Raji (cell line): ENCODE data around the gene MAP3K6.

Experiments used
- POLR2A ChIP-seq: IDR thresholded peaks from 2 replicates; pipeline ENCODE4 v1.6.1; 2011; ENCODE audit warnings: low read depth, low read length, control low read depth; ENCODE audit not compliant: insufficient read depth

Gene MAP3K6

GRCh38 chr1:27400082-27400962 lies 33.6 kb upstream of the MAP3K6 start:
- TF ChIP-seq POLR2A = no peak

GRCh38 chr1:27399251-27400025 lies 32.7 kb upstream of the MAP3K6 start:
- no peak for TF ChIP-seq POLR2A

DNA sequence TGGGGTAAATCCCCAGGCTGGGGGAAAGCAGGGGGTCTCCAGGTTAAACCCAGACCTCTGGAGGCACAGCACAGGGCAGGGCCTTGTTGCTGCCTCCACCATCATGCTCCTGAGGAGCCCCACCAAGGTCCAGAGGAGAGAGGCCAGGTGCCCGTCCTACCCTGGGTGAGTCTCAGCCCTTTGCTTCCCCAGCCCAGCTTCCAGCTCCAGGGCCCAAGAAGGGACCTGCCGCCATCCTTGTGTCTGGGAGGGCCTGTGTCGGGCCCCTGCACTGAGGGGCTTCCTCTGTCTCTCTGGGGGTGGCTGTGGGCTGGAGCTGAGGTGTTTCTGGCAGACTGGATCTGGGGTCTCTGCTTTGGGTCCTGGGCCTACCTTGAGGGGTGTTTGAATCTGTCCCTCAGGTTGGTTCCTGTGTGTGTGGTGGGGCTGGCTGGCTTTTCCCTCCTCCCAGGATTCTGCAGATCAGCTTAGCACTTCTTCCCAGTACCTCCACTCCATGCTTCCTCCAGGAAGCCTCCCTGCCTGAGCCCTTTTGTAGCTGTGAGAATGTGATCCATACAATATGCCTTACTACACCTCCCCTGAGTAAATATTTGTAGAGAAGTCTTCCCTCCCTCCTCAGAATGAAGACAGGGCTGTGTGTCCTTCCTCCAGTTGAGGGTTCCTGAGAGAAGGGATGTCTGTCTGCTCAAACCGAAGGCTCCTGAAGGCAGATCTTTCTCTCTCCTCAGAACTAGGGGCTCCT lies 31.8 kb upstream of the MAP3K6 start:
- no peak for TF ChIP-seq POLR2A

GRCh38 chr1:27397749-27398148 lies 31.0 kb upstream of the MAP3K6 start:
- no peak for TF ChIP-seq POLR2A

- TF ChIP-seq POLR2A = no peak
Observed at GRCh38 chr1:27397110-27397509, 30.3 kb upstream of the MAP3K6 start.

- TF ChIP-seq POLR2A = no peak
Observed at GRCh38 chr1:27395441-27396195, 28.9 kb upstream of the MAP3K6 start.

GRCh38 chr1:27394925-27395324 lies 28.2 kb upstream of the MAP3K6 start:
- no peak for TF ChIP-seq POLR2A

DNA sequence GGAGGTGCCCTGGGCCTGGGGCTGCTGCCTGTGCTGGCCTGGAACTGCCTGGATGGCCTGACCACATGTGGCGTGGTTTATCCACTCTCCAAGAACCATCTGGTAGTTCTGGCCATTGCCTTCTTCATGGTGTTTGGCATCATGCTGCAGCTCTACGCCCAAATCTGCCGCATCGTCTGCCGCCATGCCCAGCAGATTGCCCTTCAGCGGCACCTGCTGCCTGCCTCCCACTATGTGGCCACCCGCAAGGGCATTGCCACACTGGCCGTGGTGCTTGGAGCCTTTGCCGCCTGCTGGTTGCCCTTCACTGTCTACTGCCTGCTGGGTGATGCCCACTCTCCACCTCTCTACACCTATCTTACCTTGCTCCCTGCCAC lies 27.5 kb upstream of the MAP3K6 start:
- TF ChIP-seq POLR2A = no peak

DNA sequence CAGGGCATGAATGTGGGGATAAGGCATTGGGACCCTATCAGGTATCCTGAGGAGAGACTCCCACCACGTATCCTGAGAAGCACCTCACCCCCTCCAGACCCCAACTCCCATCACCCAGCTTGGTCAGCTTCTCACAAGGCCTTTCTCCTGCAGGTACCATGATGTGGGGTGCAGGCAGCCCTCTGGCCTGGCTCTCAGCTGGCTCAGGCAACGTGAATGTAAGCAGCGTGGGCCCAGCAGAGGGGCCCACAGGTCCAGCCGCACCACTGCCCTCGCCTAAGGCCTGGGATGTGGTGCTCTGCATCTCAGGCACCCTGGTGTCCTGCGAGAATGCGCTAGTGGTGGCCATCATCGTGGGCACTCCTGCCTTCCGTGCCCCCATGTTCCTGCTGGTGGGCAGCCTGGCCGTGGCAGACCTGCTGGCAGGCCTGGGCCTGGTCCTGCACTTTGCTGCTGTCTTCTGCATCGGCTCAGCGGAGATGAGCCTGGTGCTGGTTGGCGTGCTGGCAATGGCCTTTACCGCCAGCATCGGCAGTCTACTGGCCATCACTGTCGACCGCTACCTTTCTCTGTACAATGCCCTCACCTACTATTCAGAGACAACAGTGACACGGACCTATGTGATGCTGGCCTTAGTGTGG lies 27.0 kb upstream of the MAP3K6 start:
- no peak for TF ChIP-seq POLR2A

GRCh38 chr1:27392778-27393635 lies 26.2 kb upstream of the MAP3K6 start:
- TF ChIP-seq POLR2A = no peak

- no peak for TF ChIP-seq POLR2A
Observed at GRCh38 chr1:27392096-27392777, 25.5 kb upstream of the MAP3K6 start, which contains the start of gene GPR3. TSS of gene GPR3 (plus strand) at chr1:27392622. CDS start at chr1:27393799, 1,177 bp downstream.

DNA sequence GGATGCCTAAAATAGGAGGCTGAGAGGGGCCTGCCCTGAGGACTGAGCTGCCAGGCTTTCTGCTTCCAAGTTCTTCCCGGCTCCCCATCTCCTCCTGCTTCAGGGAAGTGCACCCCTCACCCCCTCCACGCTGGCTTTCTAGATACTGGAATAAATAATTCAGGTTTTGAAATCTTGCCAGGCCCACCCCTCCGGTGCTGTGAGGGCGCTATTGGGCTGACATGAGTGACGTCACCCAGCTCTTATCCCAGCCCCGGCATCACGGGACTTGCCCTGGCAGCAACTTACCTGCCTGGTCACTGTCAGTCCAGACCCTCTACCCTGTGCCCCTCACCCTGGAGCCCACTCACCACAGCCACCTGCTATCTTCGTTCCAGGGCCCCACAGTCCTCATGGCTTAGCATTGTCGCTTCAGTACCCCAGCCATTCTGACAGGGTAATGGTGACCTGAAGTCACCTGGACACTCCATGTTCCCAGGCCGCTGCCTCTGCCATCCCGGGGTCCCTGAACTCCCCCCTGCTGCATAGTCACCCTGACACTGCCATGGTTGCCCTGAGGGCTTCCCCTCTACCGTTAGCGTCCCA lies 24.8 kb upstream of the MAP3K6 start:
- TF ChIP-seq POLR2A = no peak
